CD14-positive monocyte (primary cell): ENCODE measurements around the gene C10orf143. TPM values are rescaled to one million over a fixed set of nuclear protein-coding genes. Genes with fewer than 3 reads are reported as not detected.

Source experiments
- DNase-seq, 3 donors: peaks; one replicate each; pipeline ENCODE4 v3.0.0-alpha.2; 2011 to 2022
- H2AFZ ChIP-seq: 2 replicates; pipeline ENCODE4 v1.6.0; 2012; ENCODE audit warnings: mild to moderate bottlenecking, low read depth, low read length, inconsistent platforms; ENCODE audit not compliant: insufficient read depth, poor library complexity, severe bottlenecking
- H3K27ac ChIP-seq, 2 donors: 1 replicate in 1 of 2; 2 replicates in 1 of 2; pipeline ENCODE4 v1.5.1; 2012 to 2013; ENCODE audit warnings: low read length in 2 of 2, control low read depth in 1 of 2, inconsistent platforms in 1 of 2, low read depth in 1 of 2, mild to moderate bottlenecking in 1 of 2
- H3K27me3 ChIP-seq, 2 donors: one replicate each; pipeline versions ENCODE4 v1.6.0 to v1.6.1; 2011 to 2013; ENCODE audit warnings: low read length in 2 of 2; ENCODE audit not compliant: control insufficient read depth in 2 of 2, insufficient read depth in 2 of 2
- H3K36me3 ChIP-seq, 2 donors: replicated peaks in 1 of 2; 1 replicate in 1 of 2; 2 replicates in 1 of 2; pipeline versions ENCODE4 v1.5.1 to v1.6.1; 2012 to 2013; ENCODE audit warnings: low read length in 2 of 2, control low read depth in 1 of 2, inconsistent platforms in 1 of 2, mild to moderate bottlenecking in 1 of 2; ENCODE audit not compliant: insufficient read depth in 2 of 2, control insufficient read depth in 1 of 2
- H3K4me1 ChIP-seq, 2 donors: 1 replicate in 1 of 2; 2 replicates in 1 of 2; pipeline versions ENCODE4 v1.5.1 to v1.6.1; 2012 to 2013; ENCODE audit warnings: low read length in 2 of 2, control low read depth in 1 of 2, inconsistent platforms in 1 of 2, mild to moderate bottlenecking in 1 of 2, moderate library complexity in 1 of 2; ENCODE audit not compliant: insufficient read depth in 2 of 2, control insufficient read depth in 1 of 2
- H3K4me2 ChIP-seq: replicated peaks from 2 replicates; pipeline ENCODE3; 2012; ENCODE audit warnings: low read length, moderate library complexity, mild to moderate bottlenecking; ENCODE audit not compliant: poor library complexity, severe bottlenecking; ENCODE audit errors: extremely low read depth
- H3K4me3 ChIP-seq, 3 experiments: fragments of 200-600 bp in 1 of 3; sonication (generic) in 1 of 3; replicated peaks in 1 of 3; 1 replicate in 2 of 3; 2 replicates in 1 of 3; pipeline ENCODE4 v1.5.1; 2011 to 2013; ENCODE audit warnings: low read length in 3 of 3, mild to moderate bottlenecking in 3 of 3, control low read depth in 2 of 3, low read depth in 2 of 3, inconsistent platforms in 1 of 3, moderate library complexity in 1 of 3
- H3K79me2 ChIP-seq: 2 replicates; pipeline ENCODE4 v1.6.0; 2012; ENCODE audit warnings: mild to moderate bottlenecking, control low read depth, inconsistent platforms, low read length, moderate library complexity; ENCODE audit not compliant: insufficient read depth
- H3K9ac ChIP-seq: 2 replicates; pipeline ENCODE4 v1.6.0; 2017; ENCODE audit warnings: low read length, mild to moderate bottlenecking; ENCODE audit not compliant: insufficient read depth, poor library complexity, severe bottlenecking
- H3K9me3 ChIP-seq, 2 donors: replicated peaks in 1 of 2; 1 replicate in 1 of 2; 2 replicates in 1 of 2; pipeline versions ENCODE4 v1.5.1 to v1.6.1; 2012 to 2013; ENCODE audit warnings: low read length in 2 of 2, control low read depth in 1 of 2; ENCODE audit not compliant: control insufficient read depth in 1 of 2, insufficient read depth in 1 of 2
- H4K20me1 ChIP-seq: 2 replicates; pipeline ENCODE4 v1.6.0; 2012; ENCODE audit warnings: mild to moderate bottlenecking, low read length, control low read depth, moderate library complexity; ENCODE audit not compliant: insufficient read depth
- H3K27ac Mint-ChIP-seq, 7 donors: one replicate each; pipeline ENCODE4 v1.8.0; 2020; ENCODE audit warnings: mild to moderate bottlenecking in 7 of 7, mixed read lengths in 7 of 7, moderate library complexity in 6 of 7, inconsistent platforms in 2 of 7
- H3K27me3 Mint-ChIP-seq, 3 donors: one replicate each; pipeline ENCODE4 v1.8.0; 2021 to 2022; ENCODE audit warnings: low read depth in 3 of 3, mild to moderate bottlenecking in 3 of 3, mixed read lengths in 3 of 3, moderate library complexity in 3 of 3, inconsistent platforms in 1 of 3
- H3K36me3 Mint-ChIP-seq, 2 donors: one replicate each; pipeline ENCODE4 v1.8.0; 2020; ENCODE audit warnings: mixed read lengths in 2 of 2, inconsistent platforms in 1 of 2, mild to moderate bottlenecking in 1 of 2
- H3K4me1 Mint-ChIP-seq: one replicate; pipeline ENCODE4 v1.8.0; 2020; ENCODE audit warnings: mild to moderate bottlenecking, mixed read lengths
- H3K4me3 Mint-ChIP-seq, 2 donors: one replicate each; pipeline ENCODE4 v1.8.0; 2020; ENCODE audit warnings: mild to moderate bottlenecking in 2 of 2, mixed read lengths in 2 of 2, moderate library complexity in 1 of 2
- H3K9me3 Mint-ChIP-seq, 7 donors: one replicate each; pipeline ENCODE4 v1.8.0; 2020 to 2022; ENCODE audit warnings: mixed read lengths in 7 of 7, mild to moderate bottlenecking in 6 of 7, moderate library complexity in 6 of 7, inconsistent platforms in 2 of 7
- WGBS: methylation state at CpG from one replicate; pipeline ENCODE4 v1.1.5; 2013; ENCODE audit warnings: missing lambda C conversion rate; ENCODE audit not compliant: insufficient coverage; 5-methylcytosine and 5-hydroxymethylcytosine counted together
- intact Hi-C, 2 donors: fragments of 100-400 bp; cut with micrococcal nuclease; formaldehyde crosslinking; loops; one replicate each; pipeline versions ENCODE4 v1.15.0 to v1.15.1; 2023
- polyA plus RNA-seq, 3 donors: library from polyadenylated mRNA; depleted of rRNA in 1 of 3; unstranded in 2 of 3; stranded (reverse) in 1 of 3; fragments of 300-500 nt in 2 of 3; fragments of >200 nt in 1 of 3; fragmentation: Illumina TruSeq in 2 of 3; gene quantifications; 1 replicate in 2 of 3; 2 replicates in 1 of 3; pipeline ENCODE4 v1.2.3, GENCODE V29; 2012 to 2021
- TF ChIP-seq, protein P1 (sequence below): fragments of 200-600 bp; IDR thresholded peaks from one replicate; pipeline ENCODE4 v1.8.0; 2022; ENCODE audit warnings: antibody characterized with exemption, mild to moderate bottlenecking

The C10orf143 gene
- polyA plus RNA-seq, 3 donors = 3.6 to 11.6 (median 8.0) TPM

DNA sequence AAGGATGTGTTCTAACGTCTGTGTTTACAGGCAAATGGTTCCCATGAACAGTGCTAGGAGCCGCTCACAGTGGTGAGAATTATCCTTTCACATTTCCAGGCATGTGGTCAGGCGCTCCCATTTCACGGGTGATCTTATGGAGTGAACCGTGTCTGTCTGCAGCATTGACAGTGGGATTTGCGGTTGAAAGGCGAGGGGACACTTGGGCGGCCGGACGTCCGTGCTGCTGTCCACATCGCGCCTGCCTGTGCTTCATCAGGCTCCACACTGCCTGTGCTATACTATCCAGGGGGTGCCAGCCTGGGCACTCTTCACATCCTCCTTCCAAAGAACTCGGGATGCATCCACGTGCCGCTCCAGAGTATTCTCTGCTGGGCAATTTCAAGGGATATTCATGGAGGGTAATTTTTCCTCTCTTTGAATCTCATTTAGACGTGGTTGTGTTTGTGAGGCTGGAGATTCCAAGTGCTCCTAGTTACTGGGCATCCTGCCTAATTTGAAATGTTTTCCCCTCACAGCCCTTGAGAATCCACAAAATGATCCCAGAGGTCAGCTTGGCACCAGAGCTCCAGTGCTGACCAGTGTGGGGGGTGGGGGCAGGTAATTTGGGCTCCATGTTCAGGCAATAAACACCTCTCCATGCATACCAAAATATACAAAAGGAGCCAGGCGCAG is 84.7 kb downstream of the C10orf143 start:
- 86% methylated on average over 14 of the region's 18 CpGs for WGBS
- intact Hi-C loops = no loop called here
- H3K9me3 Mint-ChIP-seq = peaks cover 0 to 3% (median 0%) of the 10 kb centered on the region in 7 donors

DNA sequence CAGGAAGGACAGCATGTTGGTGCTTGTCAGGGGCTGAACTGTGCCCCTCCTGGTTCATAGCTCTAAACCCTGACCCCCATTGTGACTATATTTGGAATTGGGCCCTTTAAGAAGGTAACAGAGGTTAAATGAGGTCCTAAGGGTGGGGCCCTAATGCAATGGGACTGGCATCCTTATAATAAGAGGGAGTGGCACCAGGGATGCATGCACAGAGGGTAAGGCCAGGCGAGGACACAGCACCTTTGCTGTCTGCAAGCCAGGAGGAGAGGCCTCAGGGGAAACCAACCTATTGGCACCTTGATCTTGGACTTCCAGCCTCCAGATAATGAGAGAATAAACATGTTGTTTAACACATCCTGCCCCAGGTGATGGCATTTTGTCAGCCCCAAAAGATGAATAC is 85.3 kb downstream of the C10orf143 start:
- Histone ChIP-seq H2AFZ (no peak overlapping the region), H3K27me3 (no peaks in the 10 kb centered on the region), H3K4me1 (no peaks in the 10 kb centered on the region), H3K9ac (no peak overlapping the region), H3K4me3 (no peak overlapping the region), H3K36me3 (no peaks in the 10 kb centered on the region), H3K79me2 (no peaks in the 10 kb centered on the region), H4K20me1 (no peaks in the 10 kb centered on the region), H3K27ac (no peak overlapping the region), H3K4me2 (no peak overlapping the region), H3K9me3 (no peaks in the 10 kb centered on the region)
- TF ChIP-seq, protein P1, sequence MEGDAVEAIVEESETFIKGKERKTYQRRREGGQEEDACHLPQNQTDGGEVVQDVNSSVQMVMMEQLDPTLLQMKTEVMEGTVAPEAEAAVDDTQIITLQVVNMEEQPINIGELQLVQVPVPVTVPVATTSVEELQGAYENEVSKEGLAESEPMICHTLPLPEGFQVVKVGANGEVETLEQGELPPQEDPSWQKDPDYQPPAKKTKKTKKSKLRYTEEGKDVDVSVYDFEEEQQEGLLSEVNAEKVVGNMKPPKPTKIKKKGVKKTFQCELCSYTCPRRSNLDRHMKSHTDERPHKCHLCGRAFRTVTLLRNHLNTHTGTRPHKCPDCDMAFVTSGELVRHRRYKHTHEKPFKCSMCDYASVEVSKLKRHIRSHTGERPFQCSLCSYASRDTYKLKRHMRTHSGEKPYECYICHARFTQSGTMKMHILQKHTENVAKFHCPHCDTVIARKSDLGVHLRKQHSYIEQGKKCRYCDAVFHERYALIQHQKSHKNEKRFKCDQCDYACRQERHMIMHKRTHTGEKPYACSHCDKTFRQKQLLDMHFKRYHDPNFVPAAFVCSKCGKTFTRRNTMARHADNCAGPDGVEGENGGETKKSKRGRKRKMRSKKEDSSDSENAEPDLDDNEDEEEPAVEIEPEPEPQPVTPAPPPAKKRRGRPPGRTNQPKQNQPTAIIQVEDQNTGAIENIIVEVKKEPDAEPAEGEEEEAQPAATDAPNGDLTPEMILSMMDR = no peak
- H3K9me3 Mint-ChIP-seq = no peaks in the 10 kb centered on the region
- DNase-seq = no peak
- H3K4me1 Mint-ChIP-seq = peaks cover 2% of the 10 kb centered on the region
- H3K27me3 Mint-ChIP-seq = peaks cover 5 to 8% (median 6%) of the 10 kb centered on the region in 3 donors
- H3K4me3 Mint-ChIP-seq = no peak overlapping the region
- intact Hi-C loops = no loop called here
- no peak overlapping the region for H3K27ac Mint-ChIP-seq
- 89% methylated on average over 1 of the region's 1 CpG for WGBS
- H3K36me3 Mint-ChIP-seq = no peaks in the 10 kb centered on the region

More for the DNA sequence above, 84.7 kb downstream of the C10orf143 start:
- H3K4me1 ChIP-seq = no peaks in the 10 kb centered on the region
- no peak overlapping the region for H2AFZ ChIP-seq
- H3K4me3 ChIP-seq = no peak overlapping the region
- H3K36me3 ChIP-seq = no peaks in the 10 kb centered on the region
- no peaks in the 10 kb centered on the region for H3K9me3 ChIP-seq
- H3K4me2 ChIP-seq = no peak overlapping the region
- Mint-ChIP-seq H3K27ac (no peak overlapping the region), H3K4me1 (peaks cover 2% of the 10 kb centered on the region), H3K4me3 (no peak overlapping the region), H3K27me3 (peaks cover 1 to 8% (median 6%) of the 10 kb centered on the region in 3 donors), H3K36me3 (no peaks in the 10 kb centered on the region)
- no peak for DNase-seq
- no peak overlapping the region for H3K9ac ChIP-seq
- H3K27me3 ChIP-seq = no peaks in the 10 kb centered on the region
- H3K27ac ChIP-seq = no peak overlapping the region
- no peaks in the 10 kb centered on the region for H4K20me1 ChIP-seq
- H3K79me2 ChIP-seq = no peaks in the 10 kb centered on the region
- TF ChIP-seq, protein P1 = no peak
